ENCODE measurements around the gene RNF8.

The RNF8 gene

DNA sequence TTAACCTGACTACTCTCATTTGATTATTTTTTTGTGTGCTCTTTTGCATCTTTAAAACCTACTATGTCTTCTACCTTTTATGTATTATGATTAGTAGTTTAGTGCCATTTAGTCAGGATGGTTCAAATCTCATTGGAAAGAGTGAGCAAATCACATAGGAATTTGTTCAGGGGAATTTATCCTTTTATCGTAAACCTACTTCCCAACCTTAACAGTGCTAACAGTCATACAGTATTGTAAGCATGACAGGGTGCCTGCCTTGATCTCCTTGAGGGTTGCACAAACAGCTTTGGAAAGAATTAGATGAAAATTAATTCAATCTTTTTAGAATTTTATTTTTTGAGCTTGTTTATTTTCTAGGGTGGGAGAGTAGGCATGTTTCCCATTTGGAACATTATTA lies 18.3 kb downstream of the RNF8 start:
- Histone ChIP-seq H3K9me3 (ENCODE audit: control insufficient read depth, low read length) (no peaks in the 10 kb centered on the region), H2BK5ac (ENCODE audit: low read depth, low read length, poor library complexity, severe bottlenecking) (no peak overlapping the region), H2BK12ac (ENCODE audit: low read length in 2 of 2) (no peak overlapping the region), H3K14ac (ENCODE audit: low read length in 2 of 2) (no peak overlapping the region), H2AK5ac (ENCODE audit: low read length, severe bottlenecking) (no peak overlapping the region), H3K4ac (ENCODE audit: low read depth in 1 of 2, low read length in 2 of 2) (no peak overlapping the region), H3K9ac (ENCODE audit: low read length) (no peak overlapping the region), H3K36me3 (ENCODE audit: control insufficient read depth in 1 of 2, insufficient read depth in 2 of 2, low read depth in 1 of 2, low read length in 2 of 2) (peaks cover 20 to 79% of the 10 kb centered on the region in 2 experiments), H3K18ac (ENCODE audit: low read depth in 1 of 2, low read length in 2 of 2) (no peak overlapping the region), H3K27ac (ENCODE audit: low read length, poor library complexity, severe bottlenecking) (no peak overlapping the region), H3K4me2 (ENCODE audit: low read length, poor library complexity, severe bottlenecking) (no peak overlapping the region), H2BK120ac (ENCODE audit: low read depth, low read length) (no peak overlapping the region), H4K8ac (ENCODE audit: low read length) (no peak overlapping the region), H4K91ac (ENCODE audit: low read length) (no peak overlapping the region), H2AFZ (ENCODE audit: low read depth, low read length) (no peak overlapping the region), H3K79me1 (replicated peaks; ENCODE audit: low read length, poor library complexity, severe bottlenecking) (peaks cover 22% of the 10 kb centered on the region), H2BK15ac (ENCODE audit: low read depth, poor library complexity, severe bottlenecking) (no peak overlapping the region), H3K4me3 (ENCODE audit: insufficient read depth in 1 of 2, low read depth in 1 of 2, low read length in 2 of 2) (no peak overlapping the region), H3K27me3 (ENCODE audit: control insufficient read depth in 1 of 2, insufficient read depth in 1 of 2, low read length in 2 of 2) (no peaks in the 10 kb centered on the region), H3K4me1 (ENCODE audit: control insufficient read depth, insufficient read depth, low read depth, low read length) (peaks cover 5% of the 10 kb centered on the region), H3K23ac (ENCODE audit: low read length in 2 of 2) (no peak overlapping the region)
- no CpG with 5 or more reads among the region's 1 CpG for WGBS
- no peak for DNase-seq

DNA sequence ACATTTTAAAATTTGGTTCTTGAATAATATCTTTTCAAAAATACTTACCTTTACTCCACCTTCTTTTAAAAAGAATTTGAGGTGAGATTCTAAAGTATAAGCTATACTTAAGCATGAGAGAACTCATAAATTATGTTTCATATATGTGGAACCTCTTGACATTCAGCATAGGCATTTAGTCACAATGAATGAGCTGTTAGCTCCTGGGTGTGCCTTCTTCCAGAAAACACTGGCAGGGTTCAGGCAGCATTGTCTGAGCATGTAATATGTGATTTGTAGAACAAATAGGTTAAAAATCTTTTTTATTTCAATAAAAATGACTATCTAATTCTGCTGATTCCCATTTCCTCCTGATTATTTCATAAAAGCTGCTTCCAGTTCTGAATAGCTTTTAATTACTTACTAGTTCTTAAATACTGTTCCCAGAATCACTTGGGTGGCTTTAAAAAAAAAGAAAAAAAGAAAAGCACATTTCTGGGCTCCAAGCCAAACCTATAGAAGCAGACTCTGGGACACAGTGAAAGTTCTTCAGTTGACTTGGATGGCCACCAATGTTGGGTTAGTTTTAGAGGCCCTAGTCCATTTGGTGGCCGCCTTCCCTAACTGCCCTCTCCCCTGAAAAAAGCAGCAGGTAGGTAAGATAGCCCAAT lies 20.2 kb downstream of the RNF8 start:
- no peak for DNase-seq

DNA sequence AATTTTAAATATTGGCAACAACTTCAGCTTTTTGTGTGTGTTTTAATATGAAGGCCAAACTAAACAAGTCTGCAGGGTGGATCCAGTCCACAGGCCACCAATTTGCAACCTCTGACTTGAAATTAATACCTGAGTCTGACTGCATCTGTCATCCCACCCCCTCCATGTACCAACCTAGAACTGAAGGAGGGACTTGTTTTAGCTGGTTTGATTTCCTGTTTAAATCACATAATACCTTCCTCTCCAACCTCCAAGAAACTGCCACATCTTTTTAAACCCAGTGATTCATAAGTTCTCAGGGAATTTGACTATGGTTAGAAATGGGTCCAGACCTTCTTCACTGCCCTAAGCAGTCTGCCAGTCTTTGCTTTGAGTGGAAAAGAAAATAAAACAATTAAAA lies 21.6 kb downstream of the RNF8 start:
- no peak overlapping the region for H2BK15ac ChIP-seq (ENCODE audit: low read depth, poor library complexity, severe bottlenecking)
- no peak overlapping the region for H3K23ac ChIP-seq (ENCODE audit: low read length in 2 of 2)
- no peak overlapping the region for H3K18ac ChIP-seq (ENCODE audit: low read depth in 1 of 2, low read length in 2 of 2)
- no peak overlapping the region for H3K14ac ChIP-seq (ENCODE audit: low read length in 2 of 2)
- H3K27me3 ChIP-seq (ENCODE audit: control insufficient read depth in 1 of 2, insufficient read depth in 1 of 2, low read length in 2 of 2), result no peaks in the 10 kb centered on the region
- no peak for DNase-seq
- peaks cover 23 to 73% of the 10 kb centered on the region in 2 experiments for H3K36me3 ChIP-seq (ENCODE audit: control insufficient read depth in 1 of 2, insufficient read depth in 2 of 2, low read depth in 1 of 2, low read length in 2 of 2)
- no peak overlapping the region for H4K91ac ChIP-seq (ENCODE audit: low read length)
- H3K4ac ChIP-seq (ENCODE audit: low read depth in 1 of 2, low read length in 2 of 2), result no peak overlapping the region
- no peak overlapping the region for H3K27ac ChIP-seq (ENCODE audit: low read length, poor library complexity, severe bottlenecking)
- no peak overlapping the region for H2AK5ac ChIP-seq (ENCODE audit: low read length, severe bottlenecking)
- H2BK12ac ChIP-seq (ENCODE audit: low read length in 2 of 2), result no peak overlapping the region
- H3K79me1 ChIP-seq (replicated peaks; ENCODE audit: low read length, poor library complexity, severe bottlenecking), result peaks cover 14% of the 10 kb centered on the region
- no peak overlapping the region for H3K4me2 ChIP-seq (ENCODE audit: low read length, poor library complexity, severe bottlenecking)
- H2AFZ ChIP-seq (ENCODE audit: low read depth, low read length), result no peak overlapping the region
- H3K4me3 ChIP-seq (ENCODE audit: insufficient read depth in 1 of 2, low read depth in 1 of 2, low read length in 2 of 2), result no peak overlapping the region
- peaks cover 5% of the 10 kb centered on the region for H3K4me1 ChIP-seq (ENCODE audit: control insufficient read depth, insufficient read depth, low read depth, low read length)
- H2BK5ac ChIP-seq (ENCODE audit: low read depth, low read length, poor library complexity, severe bottlenecking), result no peak overlapping the region
- H2BK120ac ChIP-seq (ENCODE audit: low read depth, low read length), result no peak overlapping the region
- H4K8ac ChIP-seq (ENCODE audit: low read length), result no peak overlapping the region
- H3K9ac ChIP-seq (ENCODE audit: low read length), result no peak overlapping the region
- no peaks in the 10 kb centered on the region for H3K9me3 ChIP-seq (ENCODE audit: control insufficient read depth, low read length)

More for the DNA sequence above, 20.2 kb downstream of the RNF8 start:
- WGBS, result 100% methylated on average over 1 of the region's 1 CpG
- Histone ChIP-seq H3K4ac (ENCODE audit: low read depth in 1 of 2, low read length in 2 of 2) (no peak overlapping the region), H3K9me3 (ENCODE audit: control insufficient read depth, low read length) (no peaks in the 10 kb centered on the region), H3K4me1 (ENCODE audit: control insufficient read depth, insufficient read depth, low read depth, low read length) (peaks cover 5% of the 10 kb centered on the region), H2BK12ac (ENCODE audit: low read length in 2 of 2) (no peak overlapping the region), H3K79me1 (replicated peaks; ENCODE audit: low read length, poor library complexity, severe bottlenecking) (peaks cover 17% of the 10 kb centered on the region), H3K27ac (ENCODE audit: low read length, poor library complexity, severe bottlenecking) (no peak overlapping the region), H3K18ac (ENCODE audit: low read depth in 1 of 2, low read length in 2 of 2) (no peak overlapping the region), H2BK120ac (ENCODE audit: low read depth, low read length) (no peak overlapping the region), H3K27me3 (ENCODE audit: control insufficient read depth in 1 of 2, insufficient read depth in 1 of 2, low read length in 2 of 2) (no peaks in the 10 kb centered on the region), H3K14ac (ENCODE audit: low read length in 2 of 2) (no peak overlapping the region), H3K23ac (ENCODE audit: low read length in 2 of 2) (no peak overlapping the region), H4K8ac (ENCODE audit: low read length) (no peak overlapping the region), H3K4me3 (ENCODE audit: insufficient read depth in 1 of 2, low read depth in 1 of 2, low read length in 2 of 2) (no peak overlapping the region), H2BK5ac (ENCODE audit: low read depth, low read length, poor library complexity, severe bottlenecking) (no peak overlapping the region), H4K91ac (ENCODE audit: low read length) (no peak overlapping the region), H3K4me2 (ENCODE audit: low read length, poor library complexity, severe bottlenecking) (no peak overlapping the region), H3K9ac (ENCODE audit: low read length) (no peak overlapping the region), H3K36me3 (ENCODE audit: control insufficient read depth in 1 of 2, insufficient read depth in 2 of 2, low read depth in 1 of 2, low read length in 2 of 2) (peaks cover 23 to 77% of the 10 kb centered on the region in 2 experiments), H2BK15ac (ENCODE audit: low read depth, poor library complexity, severe bottlenecking) (no peak overlapping the region), H2AFZ (ENCODE audit: low read depth, low read length) (no peak overlapping the region), H2AK5ac (ENCODE audit: low read length, severe bottlenecking) (no peak overlapping the region)

DNA sequence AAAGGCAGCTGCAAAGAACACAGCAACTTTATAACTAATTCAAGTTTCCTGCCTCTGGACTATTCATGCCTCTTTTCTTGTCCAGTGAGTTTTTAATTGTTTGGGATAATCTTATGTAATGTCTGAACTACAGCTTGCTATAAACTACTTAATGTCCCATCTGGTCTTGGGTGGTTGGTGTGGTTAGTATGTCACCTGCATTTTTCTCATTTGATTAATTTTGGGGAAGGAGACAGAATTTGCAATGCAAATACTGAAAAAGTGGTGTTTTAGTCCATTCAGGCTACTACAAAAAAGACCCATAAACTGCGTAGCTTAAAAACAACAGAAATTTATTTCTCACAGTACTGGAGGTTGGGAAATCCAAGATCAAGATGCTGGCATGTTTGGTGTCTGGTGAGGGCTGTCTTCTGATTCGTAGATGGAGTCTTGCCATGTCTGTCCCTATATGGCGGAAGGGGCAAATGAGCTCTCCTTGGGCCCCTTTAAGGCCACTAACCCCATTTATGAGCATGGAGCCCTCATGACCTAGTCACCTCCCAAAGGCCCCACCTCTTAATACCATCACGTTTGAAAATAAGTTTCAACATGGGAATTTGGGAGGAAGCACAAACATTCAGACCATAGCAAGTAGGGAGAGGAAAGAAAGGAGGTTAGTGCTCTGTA lies 22.4 kb downstream of the RNF8 start:
- Histone ChIP-seq H3K79me1 (replicated peaks; ENCODE audit: low read length, poor library complexity, severe bottlenecking) (peaks cover 14% of the 10 kb centered on the region), H3K27me3 (ENCODE audit: control insufficient read depth in 1 of 2, insufficient read depth in 1 of 2, low read length in 2 of 2) (no peaks in the 10 kb centered on the region), H4K91ac (ENCODE audit: low read length) (no peak overlapping the region), H4K8ac (ENCODE audit: low read length) (no peak overlapping the region), H3K27ac (ENCODE audit: low read length, poor library complexity, severe bottlenecking) (no peak overlapping the region), H2BK12ac (ENCODE audit: low read length in 2 of 2) (no peak overlapping the region), H3K9ac (ENCODE audit: low read length) (no peak overlapping the region), H2AFZ (ENCODE audit: low read depth, low read length) (no peak overlapping the region), H3K4ac (ENCODE audit: low read depth in 1 of 2, low read length in 2 of 2) (no peak overlapping the region), H3K9me3 (ENCODE audit: control insufficient read depth, low read length) (no peaks in the 10 kb centered on the region), H3K36me3 (ENCODE audit: control insufficient read depth in 1 of 2, insufficient read depth in 2 of 2, low read depth in 1 of 2, low read length in 2 of 2) (peaks cover 26 to 71% of the 10 kb centered on the region in 2 experiments), H2AK5ac (ENCODE audit: low read length, severe bottlenecking) (no peak overlapping the region), H2BK15ac (ENCODE audit: low read depth, poor library complexity, severe bottlenecking) (no peak overlapping the region), H2BK5ac (ENCODE audit: low read depth, low read length, poor library complexity, severe bottlenecking) (no peak overlapping the region), H3K14ac (ENCODE audit: low read length in 2 of 2) (no peak overlapping the region), H2BK120ac (ENCODE audit: low read depth, low read length) (no peak overlapping the region), H3K4me3 (ENCODE audit: insufficient read depth in 1 of 2, low read depth in 1 of 2, low read length in 2 of 2) (no peak overlapping the region), H3K23ac (ENCODE audit: low read length in 2 of 2) (no peak overlapping the region), H3K4me2 (ENCODE audit: low read length, poor library complexity, severe bottlenecking) (no peak overlapping the region), H3K4me1 (ENCODE audit: control insufficient read depth, insufficient read depth, low read depth, low read length) (peaks cover 5% of the 10 kb centered on the region), H3K18ac (ENCODE audit: low read depth in 1 of 2, low read length in 2 of 2) (no peak overlapping the region)
- DNase-seq, result no peak
- WGBS, result 100% methylated on average over 3 of the region's 4 CpGs
